OCI-LY1 (cell line): Measurements from ENCODE around the gene STK38L.

Source experiments
- H2AFZ ChIP-seq: fragments of 200-600 bp; sonication (generic), shearing (Covaris generic); 2 replicates; pipeline ENCODE4 v1.6.0; 2014; ENCODE audit warnings: antibody characterized with exemption, mild to moderate bottlenecking, low read length
- H3F3A ChIP-seq: fragments of 200-600 bp; sonication (generic), shearing (Covaris generic); 2 replicates; pipeline ENCODE4 v1.6.0; 2014; ENCODE audit warnings: mild to moderate bottlenecking, antibody characterized with exemption, low read length, moderate library complexity; ENCODE audit not compliant: insufficient read depth
- H3K27ac ChIP-seq: fragments of 200-600 bp; sonication (generic); 2 replicates; pipeline ENCODE4 v1.5.1; 2014; ENCODE audit warnings: low read length, mixed run types, mild to moderate bottlenecking, low read depth; ENCODE audit not compliant: poor library complexity, severe bottlenecking
- H3K27me3 ChIP-seq: fragments of 200-600 bp; sonication (generic); 2 replicates; pipeline ENCODE4 v1.6.0; 2014; ENCODE audit warnings: antibody characterized with exemption, mild to moderate bottlenecking, low read length, moderate library complexity; ENCODE audit not compliant: insufficient read depth
- H3K36me3 ChIP-seq: fragments of 200-600 bp; sonication (generic); 2 replicates; pipeline ENCODE4 v1.6.1; 2014; ENCODE audit warnings: mild to moderate bottlenecking, antibody characterized with exemption, low read length, moderate library complexity, mixed read lengths; ENCODE audit not compliant: insufficient read depth
- H3K4me1 ChIP-seq: fragments of 200-600 bp; sonication (generic); 2 replicates; pipeline ENCODE4 v1.5.1; 2014; ENCODE audit warnings: mild to moderate bottlenecking, low read length, moderate library complexity; ENCODE audit not compliant: insufficient read depth, severe bottlenecking
- H3K4me2 ChIP-seq: fragments of 200-600 bp; sonication (generic), shearing (Covaris generic); 2 replicates; pipeline ENCODE4 v1.6.1; 2014; ENCODE audit warnings: low read length
- H3K4me3 ChIP-seq: fragments of 200-600 bp; sonication (generic); 2 replicates; pipeline ENCODE4 v1.5.1; 2014; ENCODE audit warnings: low read length, low read depth, mild to moderate bottlenecking, mixed read lengths; ENCODE audit not compliant: poor library complexity, severe bottlenecking
- H3K79me2 ChIP-seq: fragments of 200-600 bp; shearing (Covaris generic); 2 replicates; pipeline ENCODE4 v1.6.1; 2016; ENCODE audit warnings: mixed run types, low read length, mixed read lengths; ENCODE audit not compliant: insufficient read depth
- H3K9ac ChIP-seq: fragments of 200-600 bp; sonication (generic), shearing (Covaris generic); 2 replicates; pipeline ENCODE4 v1.6.1; 2014; ENCODE audit warnings: mild to moderate bottlenecking, low read length, mixed read lengths
- H3K9me2 ChIP-seq: fragments of 200-600 bp; sonication (generic), shearing (Covaris generic); 2 replicates; pipeline ENCODE4 v1.6.1; 2014; ENCODE audit warnings: low read depth, mild to moderate bottlenecking, low read length, mixed read lengths
- H3K9me3 ChIP-seq: fragments of 200-600 bp; shearing (Covaris generic); 2 replicates; pipeline ENCODE4 v1.6.1; 2014; ENCODE audit warnings: low read length, mixed read lengths
- H4K20me1 ChIP-seq: fragments of 200-600 bp; sonication (generic), shearing (Covaris generic); 2 replicates; pipeline ENCODE4 v1.6.0; 2016; ENCODE audit warnings: mild to moderate bottlenecking, low read length; ENCODE audit not compliant: insufficient read depth
- EZH2 ChIP-seq: fragments of 200-600 bp; sonication (generic), shearing (Covaris generic); IDR thresholded peaks from 2 replicates; pipeline ENCODE4 v1.8.0; 2017; ENCODE audit warnings: borderline replicate concordance, mixed run types, mild to moderate bottlenecking, antibody characterized with exemption, low read length, moderate library complexity, mixed read lengths
- TF ChIP-seq, protein P1 (sequence below): fragments of 200-600 bp; sonication (generic), shearing (Covaris generic); IDR thresholded peaks from 2 replicates; pipeline ENCODE4 v1.5.1; 2017; ENCODE audit warnings: mild to moderate bottlenecking, antibody characterized with exemption, low read length, moderate library complexity, mixed read lengths

The STK38L gene

DNA sequence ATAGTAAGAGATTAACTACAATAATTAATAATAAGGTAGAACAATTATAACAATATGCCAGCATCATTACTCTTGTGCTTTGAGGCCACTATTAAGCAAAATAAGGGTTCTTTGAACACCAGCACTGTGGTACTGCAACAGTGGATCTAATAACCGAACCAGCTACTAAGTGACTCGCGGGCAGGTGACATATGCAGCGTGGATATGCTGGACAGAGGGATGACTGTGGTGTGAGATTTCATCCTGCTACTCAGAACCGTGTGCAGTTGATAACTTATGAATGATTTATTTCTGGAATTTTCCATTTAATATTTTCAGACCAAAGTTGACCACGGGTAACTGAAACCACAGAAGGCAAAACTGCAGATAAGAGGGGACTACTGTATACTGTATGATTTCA, 123.0 kb downstream of the STK38L start:
- H3K27ac ChIP-seq: no peak overlapping the region
- no peak overlapping the region for H3K9ac ChIP-seq
- no peaks in the 10 kb centered on the region for H3K4me1 ChIP-seq
- no peaks in the 10 kb centered on the region for H3K79me2 ChIP-seq
- H2AFZ ChIP-seq: no peak overlapping the region
- H4K20me1 ChIP-seq: no peaks in the 10 kb centered on the region
- H3K27me3 ChIP-seq: no peaks in the 10 kb centered on the region
- no peak overlapping the region for H3K4me2 ChIP-seq
- TF ChIP-seq EZH2: no peak
- TF ChIP-seq, protein P1, sequence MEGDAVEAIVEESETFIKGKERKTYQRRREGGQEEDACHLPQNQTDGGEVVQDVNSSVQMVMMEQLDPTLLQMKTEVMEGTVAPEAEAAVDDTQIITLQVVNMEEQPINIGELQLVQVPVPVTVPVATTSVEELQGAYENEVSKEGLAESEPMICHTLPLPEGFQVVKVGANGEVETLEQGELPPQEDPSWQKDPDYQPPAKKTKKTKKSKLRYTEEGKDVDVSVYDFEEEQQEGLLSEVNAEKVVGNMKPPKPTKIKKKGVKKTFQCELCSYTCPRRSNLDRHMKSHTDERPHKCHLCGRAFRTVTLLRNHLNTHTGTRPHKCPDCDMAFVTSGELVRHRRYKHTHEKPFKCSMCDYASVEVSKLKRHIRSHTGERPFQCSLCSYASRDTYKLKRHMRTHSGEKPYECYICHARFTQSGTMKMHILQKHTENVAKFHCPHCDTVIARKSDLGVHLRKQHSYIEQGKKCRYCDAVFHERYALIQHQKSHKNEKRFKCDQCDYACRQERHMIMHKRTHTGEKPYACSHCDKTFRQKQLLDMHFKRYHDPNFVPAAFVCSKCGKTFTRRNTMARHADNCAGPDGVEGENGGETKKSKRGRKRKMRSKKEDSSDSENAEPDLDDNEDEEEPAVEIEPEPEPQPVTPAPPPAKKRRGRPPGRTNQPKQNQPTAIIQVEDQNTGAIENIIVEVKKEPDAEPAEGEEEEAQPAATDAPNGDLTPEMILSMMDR: no peak
- no peaks in the 10 kb centered on the region for H3F3A ChIP-seq
- no peaks in the 10 kb centered on the region for H3K9me2 ChIP-seq
- no peaks in the 10 kb centered on the region for H3K9me3 ChIP-seq
- no peak overlapping the region for H3K4me3 ChIP-seq
- H3K36me3 ChIP-seq: no peaks in the 10 kb centered on the region
